Measurements from ENCODE around the gene PIEZO2.

PIEZO2 gene

DNA sequence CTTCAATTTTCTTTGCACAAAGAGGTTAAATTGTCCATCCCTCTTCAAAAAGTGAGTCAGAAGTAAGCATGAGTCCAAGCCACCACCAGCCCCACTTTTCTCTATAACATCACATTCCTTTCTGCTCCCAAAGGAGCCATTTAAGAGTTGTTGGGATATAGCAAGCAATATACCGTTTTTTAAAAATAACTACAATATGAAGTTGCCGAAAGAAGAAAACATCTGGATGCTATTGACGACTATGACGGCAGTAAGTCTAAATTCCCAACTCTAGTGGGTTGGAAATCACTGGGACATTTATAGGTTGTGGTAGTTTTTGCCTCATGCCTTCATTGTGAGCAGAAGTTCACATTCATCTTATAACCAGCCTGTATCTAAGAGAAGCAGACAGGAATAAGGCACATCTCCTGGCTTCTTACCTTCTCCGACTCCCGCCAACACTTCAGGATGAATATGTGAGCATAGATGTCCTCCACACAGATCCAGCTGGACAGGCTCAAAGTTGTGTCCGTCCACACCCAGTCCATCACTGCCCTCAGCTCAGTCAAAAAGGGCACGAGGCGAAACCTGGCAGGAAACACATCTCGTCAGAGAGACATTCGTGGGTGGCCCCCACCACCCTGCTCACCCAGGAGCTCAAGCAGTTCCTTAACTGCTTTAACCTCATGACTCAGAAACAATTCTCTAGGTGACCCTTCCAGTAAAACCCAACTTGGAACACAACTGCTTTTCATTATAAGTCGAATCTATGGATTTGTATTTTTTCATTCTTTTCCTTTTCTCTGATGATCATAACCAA is 459.9 kb downstream of the PIEZO2 start:
- no peaks in the 10 kb centered on the region for H3K9me3 ChIP-seq (ENCODE audit: control insufficient read depth, insufficient read depth, low read depth, low read length)
- CTCF ChIA-PET, result interaction anchor here (0.7 kb wide), 1 partner anchor 33 kb away, joined by 3 read pairs; no protein-coding TSS in a partner anchor
- no peaks in the 10 kb centered on the region for H3K36me3 ChIP-seq (ENCODE audit: control insufficient read depth in 2 of 2, insufficient read depth in 1 of 2, low read length in 2 of 2)
- H3K4me3 ChIP-seq (ENCODE audit: low read depth, low read length), result no peak overlapping the region
- no peaks in the 10 kb centered on the region for H3K4me1 ChIP-seq (ENCODE audit: control insufficient read depth, insufficient read depth, low read length)
- H3K27ac ChIP-seq (ENCODE audit: extremely low read depth, low read depth, low read length), result no peak overlapping the region
- POLR2A ChIA-PET, result no interaction called here
- TF ChIP-seq ZNF335 (tag by site-specific recombination; conservative IDR thresholded peaks at IDR 0.05), result no peak
- TF ChIP-seq, protein P1, sequence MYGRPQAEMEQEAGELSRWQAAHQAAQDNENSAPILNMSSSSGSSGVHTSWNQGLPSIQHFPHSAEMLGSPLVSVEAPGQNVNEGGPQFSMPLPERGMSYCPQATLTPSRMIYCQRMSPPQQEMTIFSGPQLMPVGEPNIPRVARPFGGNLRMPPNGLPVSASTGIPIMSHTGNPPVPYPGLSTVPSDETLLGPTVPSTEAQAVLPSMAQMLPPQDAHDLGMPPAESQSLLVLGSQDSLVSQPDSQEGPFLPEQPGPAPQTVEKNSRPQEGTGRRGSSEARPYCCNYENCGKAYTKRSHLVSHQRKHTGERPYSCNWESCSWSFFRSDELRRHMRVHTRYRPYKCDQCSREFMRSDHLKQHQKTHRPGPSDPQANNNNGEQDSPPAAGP (tag by site-specific recombination; IDR thresholded peaks at IDR 0.05), result no peak
- no peak for TF ChIP-seq ZSCAN23 (tag by site-specific recombination; IDR thresholded peaks at IDR 0.05)
- no peak for TF ChIP-seq ZBTB20 (tag by site-specific recombination; IDR thresholded peaks at IDR 0.05)
- TF ChIP-seq ZNF423 (tag by site-specific recombination; IDR thresholded peaks at IDR 0.05), result no peak
- TF ChIP-seq, protein P2, sequence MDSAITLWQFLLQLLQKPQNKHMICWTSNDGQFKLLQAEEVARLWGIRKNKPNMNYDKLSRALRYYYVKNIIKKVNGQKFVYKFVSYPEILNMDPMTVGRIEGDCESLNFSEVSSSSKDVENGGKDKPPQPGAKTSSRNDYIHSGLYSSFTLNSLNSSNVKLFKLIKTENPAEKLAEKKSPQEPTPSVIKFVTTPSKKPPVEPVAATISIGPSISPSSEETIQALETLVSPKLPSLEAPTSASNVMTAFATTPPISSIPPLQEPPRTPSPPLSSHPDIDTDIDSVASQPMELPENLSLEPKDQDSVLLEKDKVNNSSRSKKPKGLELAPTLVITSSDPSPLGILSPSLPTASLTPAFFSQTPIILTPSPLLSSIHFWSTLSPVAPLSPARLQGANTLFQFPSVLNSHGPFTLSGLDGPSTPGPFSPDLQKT (IDR thresholded peaks at IDR 0.05; ENCODE audit: borderline replicate concordance, low read depth, low read length), result no peak
- no peak for TF ChIP-seq ZNF391 (tag by site-specific recombination; IDR thresholded peaks at IDR 0.05; ENCODE audit: borderline replicate concordance, low read depth)
- no peak for TF ChIP-seq ZNF426 (tag by site-specific recombination; IDR thresholded peaks at IDR 0.05)
- TF ChIP-seq ZBTB17 (tag by site-specific recombination; IDR thresholded peaks at IDR 0.05), result no peak
- TF ChIP-seq ZNF707 (tag by site-specific recombination; IDR thresholded peaks at IDR 0.05), result no peak
- no peak for TF ChIP-seq ZNF571 (tag by site-specific recombination; IDR thresholded peaks at IDR 0.05)
- TF ChIP-seq ZNF341 (tag by site-specific recombination; IDR thresholded peaks at IDR 0.05; ENCODE audit: low read depth), result no peak
- no peak for TF ChIP-seq ZFP3 (tag by site-specific recombination; IDR thresholded peaks at IDR 0.05; ENCODE audit: low read depth)

DNA sequence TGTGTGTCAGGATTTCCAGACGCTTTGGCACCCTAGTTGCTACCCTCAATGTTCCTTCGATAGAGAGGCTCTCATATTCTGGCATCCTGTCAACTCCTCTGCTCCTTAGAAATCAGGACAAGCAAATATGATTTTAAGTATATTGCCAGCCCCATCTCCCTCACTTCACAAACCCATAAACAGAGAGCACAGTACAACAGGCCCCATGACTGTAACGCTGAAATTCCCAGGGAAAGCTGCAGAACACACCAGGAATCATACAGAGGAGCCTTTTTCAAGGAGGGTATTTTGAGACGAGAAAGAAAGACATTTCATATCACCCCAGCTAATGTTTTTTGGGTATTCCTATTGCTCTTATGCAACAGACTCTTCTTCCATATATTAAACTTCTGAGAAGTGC is 460.6 kb downstream of the PIEZO2 start:
- no peaks in the 10 kb centered on the region for H3K4me1 ChIP-seq (ENCODE audit: control insufficient read depth, insufficient read depth, low read length)
- TF ChIP-seq ZNF175 (tag by site-specific recombination; IDR thresholded peaks at IDR 0.05) (no peak), KLF1 (tag by site-specific recombination; IDR thresholded peaks at IDR 0.05) (no peak), KLF16 (tag by site-specific recombination; IDR thresholded peaks at IDR 0.05) (no peak), ZNF324 (tag by site-specific recombination; IDR thresholded peaks at IDR 0.05) (no peak), ZNF169 (tag by site-specific recombination; IDR thresholded peaks at IDR 0.05) (no peak), TRIM28 (IDR thresholded peaks at IDR 0.05; ENCODE audit: borderline replicate concordance, low read length) (no peak), GLIS1 (tag by site-specific recombination; IDR thresholded peaks at IDR 0.05) (no peak), ZNF157 (tag by site-specific recombination; IDR thresholded peaks at IDR 0.05) (no peak)
- TF ChIP-seq, protein P3, sequence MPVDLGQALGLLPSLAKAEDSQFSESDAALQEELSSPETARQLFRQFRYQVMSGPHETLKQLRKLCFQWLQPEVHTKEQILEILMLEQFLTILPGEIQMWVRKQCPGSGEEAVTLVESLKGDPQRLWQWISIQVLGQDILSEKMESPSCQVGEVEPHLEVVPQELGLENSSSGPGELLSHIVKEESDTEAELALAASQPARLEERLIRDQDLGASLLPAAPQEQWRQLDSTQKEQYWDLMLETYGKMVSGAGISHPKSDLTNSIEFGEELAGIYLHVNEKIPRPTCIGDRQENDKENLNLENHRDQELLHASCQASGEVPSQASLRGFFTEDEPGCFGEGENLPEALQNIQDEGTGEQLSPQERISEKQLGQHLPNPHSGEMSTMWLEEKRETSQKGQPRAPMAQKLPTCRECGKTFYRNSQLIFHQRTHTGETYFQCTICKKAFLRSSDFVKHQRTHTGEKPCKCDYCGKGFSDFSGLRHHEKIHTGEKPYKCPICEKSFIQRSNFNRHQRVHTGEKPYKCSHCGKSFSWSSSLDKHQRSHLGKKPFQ (tag by site-specific recombination; IDR thresholded peaks at IDR 0.05), result no peak
- TF ChIP-seq, protein P4, sequence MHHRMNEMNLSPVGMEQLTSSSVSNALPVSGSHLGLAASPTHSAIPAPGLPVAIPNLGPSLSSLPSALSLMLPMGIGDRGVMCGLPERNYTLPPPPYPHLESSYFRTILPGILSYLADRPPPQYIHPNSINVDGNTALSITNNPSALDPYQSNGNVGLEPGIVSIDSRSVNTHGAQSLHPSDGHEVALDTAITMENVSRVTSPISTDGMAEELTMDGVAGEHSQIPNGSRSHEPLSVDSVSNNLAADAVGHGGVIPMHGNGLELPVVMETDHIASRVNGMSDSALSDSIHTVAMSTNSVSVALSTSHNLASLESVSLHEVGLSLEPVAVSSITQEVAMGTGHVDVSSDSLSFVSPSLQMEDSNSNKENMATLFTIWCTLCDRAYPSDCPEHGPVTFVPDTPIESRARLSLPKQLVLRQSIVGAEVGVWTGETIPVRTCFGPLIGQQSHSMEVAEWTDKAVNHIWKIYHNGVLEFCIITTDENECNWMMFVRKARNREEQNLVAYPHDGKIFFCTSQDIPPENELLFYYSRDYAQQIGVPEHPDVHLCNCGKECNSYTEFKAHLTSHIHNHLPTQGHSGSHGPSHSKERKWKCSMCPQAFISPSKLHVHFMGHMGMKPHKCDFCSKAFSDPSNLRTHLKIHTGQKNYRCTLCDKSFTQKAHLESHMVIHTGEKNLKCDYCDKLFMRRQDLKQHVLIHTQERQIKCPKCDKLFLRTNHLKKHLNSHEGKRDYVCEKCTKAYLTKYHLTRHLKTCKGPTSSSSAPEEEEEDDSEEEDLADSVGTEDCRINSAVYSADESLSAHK (tag by site-specific recombination; IDR thresholded peaks at IDR 0.05), result no peak
- H3K9me3 ChIP-seq (ENCODE audit: control insufficient read depth, insufficient read depth, low read depth, low read length), result no peaks in the 10 kb centered on the region
- no peaks in the 10 kb centered on the region for H3K36me3 ChIP-seq (ENCODE audit: control insufficient read depth in 2 of 2, insufficient read depth in 1 of 2, low read length in 2 of 2)
- no peak overlapping the region for H3K27ac ChIP-seq (ENCODE audit: extremely low read depth, low read depth, low read length)
- ChIA-PET POLR2A (no interaction called here), CTCF (interaction anchor here (0.7 kb wide), 2 partner anchors 14 to 68 kb away, joined by 3 to 4 read pairs; no protein-coding TSS in a partner anchor)
- H3K4me3 ChIP-seq (ENCODE audit: low read depth, low read length), result no peak overlapping the region
